Colon (tissue), 2 donors: ENCODE data around the gene TMEM109.

Source experiments
- FAIRE-seq: peaks from 2 replicates; lab custom pipeline; 2012; peaks lifted over from hg19 to GRCh38; lab: Jason Lieb, UNC
- donor health status: control.
- donor health status: control.

TMEM109 gene

GRCh38 chr11:60913793-60914632 lies at the start of gene TMEM109:
Gene TMEM109 (plus strand): TSS chr11:60914158. CDS start chr11:60919694, 5,536 bp downstream.
- no peak for FAIRE-seq

GRCh38 chr11:60864856-60865513 lies 49.0 kb upstream of the TMEM109 start:
- no peak for FAIRE-seq

GRCh38 chr11:60866911-60867870 lies 46.8 kb upstream of the TMEM109 start, which contains the start of gene ZP1:
Gene ZP1 (plus strand): TSS chr11:60867542. CDS start chr11:60867562, 20 bp downstream.
- no peak for FAIRE-seq

GRCh38 chr11:60867871-60868681 lies 45.9 kb upstream of the TMEM109 start:
- no peak for FAIRE-seq

- FAIRE-seq = no peak
Observed at GRCh38 chr11:60868682-60869450, 45.1 kb upstream of the TMEM109 start.

- no peak for FAIRE-seq
Observed at GRCh38 chr11:60869451-60869825, 44.5 kb upstream of the TMEM109 start.

GRCh38 chr11:60870276-60870675 lies 43.7 kb upstream of the TMEM109 start:
- FAIRE-seq = no peak

GRCh38 chr11:60870733-60871377 lies 43.1 kb upstream of the TMEM109 start:
- FAIRE-seq = no peak

GRCh38 chr11:60871378-60872061 lies 42.4 kb upstream of the TMEM109 start:
- FAIRE-seq = no peak

GRCh38 chr11:60872124-60872960 lies 41.6 kb upstream of the TMEM109 start:
- FAIRE-seq = no peak

GRCh38 chr11:60872961-60873524 lies 40.9 kb upstream of the TMEM109 start:
- no peak for FAIRE-seq

GRCh38 chr11:60873533-60873932 lies 40.4 kb upstream of the TMEM109 start:
- no peak for FAIRE-seq

- no peak for FAIRE-seq
Observed at GRCh38 chr11:60874421-60875365, 39.3 kb upstream of the TMEM109 start.

GRCh38 chr11:60875366-60876167 lies 38.4 kb upstream of the TMEM109 start:
- no peak for FAIRE-seq

GRCh38 chr11:60876168-60876485 lies 37.8 kb upstream of the TMEM109 start:
- no peak for FAIRE-seq
